Measurements from ENCODE around the gene ZNF839.

The ZNF839 gene

GRCh38 chr14:102389246-102389645, 69.7 kb downstream of the ZNF839 start:
- no peak for DNase-seq

GRCh38 chr14:102390064-102390855, 70.7 kb downstream of the ZNF839 start:
- DNase-seq, result no peak

Measured in activated CD4-positive, alpha-beta T cell treated with anti-CD3 and anti-CD28 coated beads, Interleukin-10, Interleukin-2, amounts not matched to agents 100 ng/mL and 50 ng/mL, durations not matched to agents 16 hours and 8 hours (primary cell).